ENCODE results near the gene CCSER1. TPM values are rescaled to one million over a fixed set of nuclear protein-coding genes. Genes with fewer than 3 reads are reported as not detected.

CCSER1 gene
- total RNA-seq, 3 donors from 2014 or later (not counting 1 experiment from before 2014, with no cell fraction given), result 0.87 to 1.1 (median 1.1) TPM

- no peak overlapping the region for H3K4me3 Mint-ChIP-seq
Observed at GRCh38 chr4:90081432-90082144, 45.6 kb upstream of the CCSER1 start.

GRCh38 chr4:90082449-90082848 is 44.7 kb upstream of the CCSER1 start:
- Histone ChIP-seq H3K27me3 (ENCODE audit: control insufficient read depth, insufficient read depth, low read length) (no peaks in the 10 kb centered on the region), H3K4me1 (ENCODE audit: control insufficient read depth, insufficient read depth, low read length) (no peaks in the 10 kb centered on the region), H3K9me3 (ENCODE audit: control insufficient read depth, insufficient read depth, low read length) (no peaks in the 10 kb centered on the region), H3K27ac (ENCODE audit: low read length) (no peak overlapping the region), H3K36me3 (ENCODE audit: control insufficient read depth, insufficient read depth, low read length) (no peaks in the 10 kb centered on the region), H3K4me3 (ENCODE audit: low read length) (no peak overlapping the region)
- Mint-ChIP-seq H3K9me3 (peaks cover 3 to 5% of the 10 kb centered on the region in 2 donors), H3K4me3 (no peak overlapping the region), H3K4me1 (no peaks in the 10 kb centered on the region), H3K27ac (no peak overlapping the region), H3K27me3 (ENCODE audit: low read depth in 2 of 2) (peaks cover 0 to 3% of the 10 kb centered on the region in 2 donors), H3K36me3 (no peaks in the 10 kb centered on the region)
- intact Hi-C loops (cut with micrococcal nuclease), result no loop called here
- no peak for TF ChIP-seq CTCF (IDR thresholded peaks at IDR 0.05)
- DNase-seq (no peak), ATAC-seq (no peak)

More at GRCh38 chr4:90081432-90082144, 45.6 kb upstream of the CCSER1 start:
- DNase-seq (no peak), ATAC-seq (no peak)
- TF ChIP-seq CTCF (IDR thresholded peaks at IDR 0.05), result no peak
- H3K9me3 Mint-ChIP-seq, result peaks cover 3 to 5% of the 10 kb centered on the region in 2 donors
- H3K27me3 Mint-ChIP-seq (ENCODE audit: low read depth in 2 of 2), result peaks cover 0 to 3% of the 10 kb centered on the region in 2 donors
- H3K36me3 Mint-ChIP-seq, result no peaks in the 10 kb centered on the region
- H3K36me3 ChIP-seq (ENCODE audit: control insufficient read depth, insufficient read depth, low read length), result no peaks in the 10 kb centered on the region
- H3K27me3 ChIP-seq (ENCODE audit: control insufficient read depth, insufficient read depth, low read length), result no peaks in the 10 kb centered on the region
- H3K4me3 ChIP-seq (ENCODE audit: low read length), result no peak overlapping the region
- H3K4me1 ChIP-seq (ENCODE audit: control insufficient read depth, insufficient read depth, low read length), result no peaks in the 10 kb centered on the region
- H3K27ac ChIP-seq (ENCODE audit: low read length), result no peak overlapping the region
- H3K9me3 ChIP-seq (ENCODE audit: control insufficient read depth, insufficient read depth, low read length), result no peaks in the 10 kb centered on the region
- H3K27ac Mint-ChIP-seq, result no peak overlapping the region
- intact Hi-C loops (cut with micrococcal nuclease), result no loop called here
- no peaks in the 10 kb centered on the region for H3K4me1 Mint-ChIP-seq
- 93% methylated on average over 8 of the region's 8 CpGs for WGBS (ENCODE audit: insufficient coverage)

- Mint-ChIP-seq H3K9me3 (peaks cover 0 to 4% of the 10 kb centered on the region in 2 donors), H3K27me3 (ENCODE audit: low read depth in 2 of 2) (no peaks in the 10 kb centered on the region), H3K36me3 (no peaks in the 10 kb centered on the region), H3K27ac (no peak overlapping the region), H3K4me3 (no peak overlapping the region), H3K4me1 (no peaks in the 10 kb centered on the region)
- no peak for DNase-seq
- intact Hi-C loops (cut with micrococcal nuclease), result no loop called here
- no peak overlapping the region for H3K4me3 ChIP-seq (ENCODE audit: low read length)
- H3K36me3 ChIP-seq (ENCODE audit: control insufficient read depth, insufficient read depth, low read length), result no peaks in the 10 kb centered on the region
- no peaks in the 10 kb centered on the region for H3K9me3 ChIP-seq (ENCODE audit: control insufficient read depth, insufficient read depth, low read length)
- ATAC-seq, result no peak
- H3K27me3 ChIP-seq (ENCODE audit: control insufficient read depth, insufficient read depth, low read length), result no peaks in the 10 kb centered on the region
- H3K4me1 ChIP-seq (ENCODE audit: control insufficient read depth, insufficient read depth, low read length), result no peaks in the 10 kb centered on the region
- H3K27ac ChIP-seq (ENCODE audit: low read length), result no peak overlapping the region
- no peak for TF ChIP-seq CTCF (IDR thresholded peaks at IDR 0.05)
- WGBS (ENCODE audit: insufficient coverage), result 76% methylated on average over 3 of the region's 3 CpGs
Observed at GRCh38 chr4:90084277-90084966, 42.8 kb upstream of the CCSER1 start.
